HG02623 (cell line): ENCODE measurements around the gene DOC2B.
"Not testable (repeated sequence)": the region's sequence is repeated elsewhere in the genome, so short reads cannot be mapped to it uniquely, and the experiment has no call there.

Experiments used
- ATAC-seq: cut with Tn5 transposase; IDR thresholded peaks from one replicate; pipeline ENCODE4 v1.9.1; 2021; ENCODE audit warnings: moderate library complexity; ENCODE audit not compliant: unreplicated experiment

Gene DOC2B

GRCh38 chr17:146983-147761 is 34.3 kb downstream of the DOC2B start:
- no peak for ATAC-seq

- ATAC-seq = no peak
Measured at GRCh38 chr17:146546-146945, 34.9 kb downstream of the DOC2B start.

GRCh38 chr17:145671-146541 is 35.5 kb downstream of the DOC2B start:
- no peak for ATAC-seq

GRCh38 chr17:144936-145670 is 36.3 kb downstream of the DOC2B start:
- no peak for ATAC-seq

- no peak for ATAC-seq
Measured at GRCh38 chr17:143785-144281, 37.6 kb downstream of the DOC2B start.

GRCh38 chr17:142876-143784 is 38.3 kb downstream of the DOC2B start:
- no peak for ATAC-seq

GRCh38 chr17:142102-142661 is 39.3 kb downstream of the DOC2B start:
- no peak for ATAC-seq

- not testable (repeated sequence) for ATAC-seq
Measured at GRCh38 chr17:139401-140205, 41.8 kb downstream of the DOC2B start.

- ATAC-seq = not testable (repeated sequence)
Measured at GRCh38 chr17:137166-137807, 44.2 kb downstream of the DOC2B start, which contains the start of gene SCGB1C2. Gene SCGB1C2 (plus strand): TSS chr17:137569. CDS start chr17:137591, 22 bp downstream.

GRCh38 chr17:136531-136930 is 44.9 kb downstream of the DOC2B start:
- ATAC-seq = peak; percentile 63

GRCh38 chr17:135895-136294 is 45.6 kb downstream of the DOC2B start:
- not testable (repeated sequence) for ATAC-seq

- ATAC-seq = not testable (repeated sequence)
Measured at GRCh38 chr17:135022-135421, 46.4 kb downstream of the DOC2B start.

- ATAC-seq = peak; percentile 72
Measured at GRCh38 chr17:134332-134785, 47.1 kb downstream of the DOC2B start.

- not testable (repeated sequence) for ATAC-seq
Measured at GRCh38 chr17:133932-134331, 47.5 kb downstream of the DOC2B start.

GRCh38 chr17:118339-118917 is 63.0 kb downstream of the DOC2B start:
- not testable (repeated sequence) for ATAC-seq

- not testable (repeated sequence) for ATAC-seq
Measured at GRCh38 chr17:113111-113510, 68.3 kb downstream of the DOC2B start.
